Sigmoid colon (tissue), 4 donors: ENCODE data around the gene FOXD4L3.
"Not testable (repeated sequence)": the region's sequence is repeated elsewhere in the genome, so short reads cannot be mapped to it uniquely, and the experiment has no call there.

ENCODE experiments used
- CTCF ChIP-seq, 4 experiments: fragments of 450-650 bp in 3 of 4; fragments of 200-600 bp in 1 of 4; IDR thresholded peaks; one replicate each; pipeline ENCODE4 v1.5.1; 2016 to 2019; ENCODE audit warnings: antibody characterized with exemption in 4 of 4, mild to moderate bottlenecking in 3 of 4, moderate library complexity in 2 of 4
- POLR2A ChIP-seq, 2 donors: fragments of 450-650 bp; IDR thresholded peaks; one replicate each; pipeline ENCODE4 v1.6.1; 2016; ENCODE audit warnings: antibody characterized with exemption in 2 of 2, mild to moderate bottlenecking in 2 of 2, moderate library complexity in 2 of 2
- POLR2AphosphoS5 ChIP-seq, 4 donors: sonication (generic); formaldehyde crosslinking; IDR thresholded peaks; one replicate each; pipeline ENCODE4 v1.6.1; 2017; ENCODE audit warnings: antibody characterized with exemption in 4 of 4

DNA sequence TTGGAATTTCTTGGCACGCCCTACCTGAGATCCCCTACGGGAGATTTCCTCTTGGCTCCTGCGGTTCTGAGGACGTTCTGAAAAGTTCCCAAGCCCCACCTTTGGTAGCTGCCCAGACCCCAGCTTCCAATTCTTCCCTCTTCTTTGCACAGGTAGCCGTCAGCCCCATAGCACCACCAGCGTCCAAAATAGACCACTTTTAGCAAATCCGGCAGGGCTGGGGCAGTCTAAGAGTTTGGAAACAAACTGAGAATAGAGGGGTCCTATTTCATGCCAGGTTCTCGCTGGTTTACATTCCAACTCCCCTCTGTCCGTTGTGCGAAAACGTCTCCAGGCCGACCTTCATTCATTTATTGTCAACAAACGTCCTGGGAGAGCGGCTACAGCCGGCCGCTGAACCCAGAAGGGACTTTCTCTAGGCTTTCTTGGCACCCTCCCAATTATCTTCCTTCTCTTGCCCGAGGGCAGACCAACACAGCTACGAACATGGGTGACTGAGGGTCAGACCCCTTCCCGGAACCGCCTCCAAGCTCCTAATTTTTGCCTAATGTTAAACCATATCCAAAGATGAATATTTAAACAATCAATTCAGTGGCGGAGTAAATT, 3.1 kb downstream of the FOXD4L3 start:
- not testable (repeated sequence) for TF ChIP-seq CTCF, POLR2A, POLR2AphosphoS5 (IDR thresholded peaks at IDR 0.05)
